ENCODE results near the gene TMEM171. TPM values are rescaled to one million over a fixed set of nuclear protein-coding genes. Genes with fewer than 3 reads are reported as not detected.

The TMEM171 gene
- total RNA-seq, 1 donor from 2014 or later: 0.45 TPM

DNA sequence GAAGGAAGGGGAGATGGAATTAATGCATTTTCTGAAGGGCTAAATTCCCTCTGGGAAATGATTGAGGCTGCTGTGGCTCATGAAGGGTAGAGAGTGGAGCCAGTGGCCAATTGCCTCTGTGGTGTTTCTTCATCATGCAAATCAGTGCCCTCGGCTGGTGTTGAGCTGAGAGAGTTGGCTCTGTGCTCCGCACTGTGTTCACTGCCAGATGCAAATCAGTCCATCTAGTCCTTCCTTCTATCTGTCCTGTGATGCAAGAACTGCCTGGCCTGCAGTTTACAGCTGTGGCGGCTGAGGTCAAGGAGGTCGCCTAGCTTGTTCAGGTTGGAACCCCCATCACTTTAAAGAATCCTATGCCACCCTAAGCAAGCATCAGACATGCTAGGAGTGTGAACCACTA lies 6.0 kb downstream of the TMEM171 start:
- Mint-ChIP-seq H3K27me3 (ENCODE audit: low read depth, unreplicated experiment) (peaks cover 63% of the 10 kb centered on the region), H3K4me3 (ENCODE audit: unreplicated experiment) (no peak overlapping the region), H3K9me3 (ENCODE audit: unreplicated experiment) (no peaks in the 10 kb centered on the region), H3K27ac (ENCODE audit: unreplicated experiment) (no peak overlapping the region), H3K36me3 (ENCODE audit: low read depth, unreplicated experiment) (peaks cover 7% of the 10 kb centered on the region), H3K4me1 (ENCODE audit: low read depth, unreplicated experiment) (peaks cover 3% of the 10 kb centered on the region)
- no peak overlapping the region for H3K4me2 ChIP-seq (ENCODE audit: low read length)
- no peak for FAIRE-seq
- no peaks in the 10 kb centered on the region for H3K4me1 ChIP-seq (ENCODE audit: insufficient read depth, low read length)
- TF ChIP-seq EZH2 (IDR thresholded peaks at IDR 0.05; ENCODE audit: insufficient read depth, low read length): no peak
- TF ChIP-seq CTCF (IDR thresholded peaks at IDR 0.05; ENCODE audit: insufficient read depth, low read depth, low read length): no peak
- H3K79me2 ChIP-seq (ENCODE audit: insufficient read depth, low read length): no peaks in the 10 kb centered on the region
- H3K27ac ChIP-seq (ENCODE audit: low read depth, low read length): no peak overlapping the region
- no peak for DNase-seq (ENCODE audit: low read depth)
- H3K4me3 ChIP-seq (ENCODE audit: insufficient read depth, low read depth, low read length): no peak overlapping the region
- H3K9me3 ChIP-seq (ENCODE audit: insufficient read depth, low read depth, low read length): no peaks in the 10 kb centered on the region
- no peaks in the 10 kb centered on the region for H4K20me1 ChIP-seq (ENCODE audit: insufficient read depth, low read length)
- no peak overlapping the region for H2AFZ ChIP-seq (ENCODE audit: low read depth, low read length)
- no peaks in the 10 kb centered on the region for H3K36me3 ChIP-seq (ENCODE audit: insufficient read depth, low read length)
- no peak overlapping the region for H3K9ac ChIP-seq (ENCODE audit: low read length)
- peaks cover 6% of the 10 kb centered on the region for H3K27me3 ChIP-seq (ENCODE audit: insufficient read depth, low read length)

DNA sequence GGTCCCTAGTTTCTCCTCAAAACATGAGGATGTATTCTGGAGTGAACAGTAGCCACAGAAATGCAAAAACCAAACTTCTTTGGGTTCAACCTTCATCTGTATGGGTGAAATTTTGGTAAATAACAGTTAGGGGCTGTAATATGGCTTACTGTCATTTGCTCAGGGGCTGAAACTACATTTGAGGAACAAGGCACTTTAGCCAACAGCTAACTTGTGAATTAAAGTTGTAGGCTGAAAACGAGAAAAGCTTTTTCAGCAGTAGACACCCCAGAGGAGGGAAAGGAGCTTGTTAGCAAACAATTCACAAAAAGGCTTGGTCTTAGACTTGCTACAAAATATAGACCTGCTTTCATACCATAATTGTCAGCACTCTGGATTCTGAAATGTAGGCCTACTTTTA lies 6.6 kb downstream of the TMEM171 start:
- FAIRE-seq (no peak), DNase-seq (ENCODE audit: low read depth) (no peak)
- no peak overlapping the region for H3K27ac ChIP-seq (ENCODE audit: low read depth, low read length)
- H3K27me3 Mint-ChIP-seq (ENCODE audit: low read depth, unreplicated experiment): peaks cover 58% of the 10 kb centered on the region
- H3K4me3 ChIP-seq (ENCODE audit: insufficient read depth, low read depth, low read length): no peak overlapping the region
- TF ChIP-seq CTCF (IDR thresholded peaks at IDR 0.05; ENCODE audit: insufficient read depth, low read depth, low read length) (no peak), EZH2 (IDR thresholded peaks at IDR 0.05; ENCODE audit: insufficient read depth, low read length) (no peak)
- no peaks in the 10 kb centered on the region for H3K9me3 ChIP-seq (ENCODE audit: insufficient read depth, low read depth, low read length)
- H2AFZ ChIP-seq (ENCODE audit: low read depth, low read length): no peak overlapping the region
- no peaks in the 10 kb centered on the region for H4K20me1 ChIP-seq (ENCODE audit: insufficient read depth, low read length)
- no peak overlapping the region for H3K4me2 ChIP-seq (ENCODE audit: low read length)
- H3K36me3 ChIP-seq (ENCODE audit: insufficient read depth, low read length): no peaks in the 10 kb centered on the region
- H3K36me3 Mint-ChIP-seq (ENCODE audit: low read depth, unreplicated experiment): peaks cover 7% of the 10 kb centered on the region
- H3K9me3 Mint-ChIP-seq (ENCODE audit: unreplicated experiment): no peaks in the 10 kb centered on the region
- H3K4me1 ChIP-seq (ENCODE audit: insufficient read depth, low read length): no peaks in the 10 kb centered on the region
- H3K4me1 Mint-ChIP-seq (ENCODE audit: low read depth, unreplicated experiment): peaks cover 3% of the 10 kb centered on the region
- H3K27me3 ChIP-seq (ENCODE audit: insufficient read depth, low read length): peaks cover 6% of the 10 kb centered on the region
- H3K27ac Mint-ChIP-seq (ENCODE audit: unreplicated experiment): no peak overlapping the region
- H3K79me2 ChIP-seq (ENCODE audit: insufficient read depth, low read length): no peaks in the 10 kb centered on the region
- H3K4me3 Mint-ChIP-seq (ENCODE audit: unreplicated experiment): no peak overlapping the region
- no peak overlapping the region for H3K9ac ChIP-seq (ENCODE audit: low read length)

DNA sequence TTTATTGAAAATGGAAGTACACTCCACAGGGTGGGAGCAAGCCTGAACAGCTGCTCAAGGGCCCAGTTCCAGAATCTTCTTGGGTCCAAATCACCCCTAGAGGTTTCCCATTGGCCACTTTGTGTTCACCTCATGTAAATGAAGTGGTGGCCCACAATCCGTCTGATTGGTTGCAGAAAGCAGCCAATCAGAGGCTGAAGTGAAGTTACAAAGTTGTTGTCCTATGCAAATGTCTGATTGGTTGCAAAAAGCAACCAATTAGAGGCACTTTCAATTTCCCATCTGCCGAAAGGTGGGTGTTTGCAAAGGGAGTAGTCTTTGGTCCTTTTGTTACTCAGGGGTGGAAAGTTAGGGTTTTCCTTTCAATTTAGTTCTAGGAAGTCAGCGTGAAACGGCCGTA lies 8.8 kb downstream of the TMEM171 start:
- FAIRE-seq: no peak
- no peak overlapping the region for H3K4me3 ChIP-seq (ENCODE audit: insufficient read depth, low read depth, low read length)
- Mint-ChIP-seq H3K9me3 (ENCODE audit: unreplicated experiment) (no peaks in the 10 kb centered on the region), H3K4me1 (ENCODE audit: low read depth, unreplicated experiment) (no peaks in the 10 kb centered on the region), H3K4me3 (ENCODE audit: unreplicated experiment) (no peak overlapping the region), H3K27ac (ENCODE audit: unreplicated experiment) (no peak overlapping the region), H3K27me3 (ENCODE audit: low read depth, unreplicated experiment) (peaks cover 49% of the 10 kb centered on the region), H3K36me3 (ENCODE audit: low read depth, unreplicated experiment) (peaks cover 2% of the 10 kb centered on the region)
- no peak for DNase-seq (ENCODE audit: low read depth)
- no peaks in the 10 kb centered on the region for H3K36me3 ChIP-seq (ENCODE audit: insufficient read depth, low read length)
- H3K9ac ChIP-seq (ENCODE audit: low read length): no peak overlapping the region
- no peak overlapping the region for H2AFZ ChIP-seq (ENCODE audit: low read depth, low read length)
- no peak overlapping the region for H3K27ac ChIP-seq (ENCODE audit: low read depth, low read length)
- TF ChIP-seq EZH2 (IDR thresholded peaks at IDR 0.05; ENCODE audit: insufficient read depth, low read length): no peak
- TF ChIP-seq CTCF (IDR thresholded peaks at IDR 0.05; ENCODE audit: insufficient read depth, low read depth, low read length): no peak
- H3K4me2 ChIP-seq (ENCODE audit: low read length): no peak overlapping the region
- no peaks in the 10 kb centered on the region for H3K79me2 ChIP-seq (ENCODE audit: insufficient read depth, low read length)
- no peaks in the 10 kb centered on the region for H3K9me3 ChIP-seq (ENCODE audit: insufficient read depth, low read depth, low read length)
- H4K20me1 ChIP-seq (ENCODE audit: insufficient read depth, low read length): no peaks in the 10 kb centered on the region
- H3K27me3 ChIP-seq (ENCODE audit: insufficient read depth, low read length): peaks cover 4% of the 10 kb centered on the region
- no peaks in the 10 kb centered on the region for H3K4me1 ChIP-seq (ENCODE audit: insufficient read depth, low read length)
